GM18508 (cell line): Measurements from ENCODE around the gene RASAL2.
"Not testable (repeated sequence)": the region's sequence is repeated elsewhere in the genome, so short reads cannot be mapped to it uniquely, and the experiment has no call there.

ENCODE experiments used
- ATAC-seq: cut with Tn5 transposase; IDR thresholded peaks from one replicate; pipeline ENCODE4 v1.9.1; 2021; ENCODE audit warnings: moderate number of reproducible peaks; ENCODE audit not compliant: insufficient read depth, unreplicated experiment

The RASAL2 gene

DNA sequence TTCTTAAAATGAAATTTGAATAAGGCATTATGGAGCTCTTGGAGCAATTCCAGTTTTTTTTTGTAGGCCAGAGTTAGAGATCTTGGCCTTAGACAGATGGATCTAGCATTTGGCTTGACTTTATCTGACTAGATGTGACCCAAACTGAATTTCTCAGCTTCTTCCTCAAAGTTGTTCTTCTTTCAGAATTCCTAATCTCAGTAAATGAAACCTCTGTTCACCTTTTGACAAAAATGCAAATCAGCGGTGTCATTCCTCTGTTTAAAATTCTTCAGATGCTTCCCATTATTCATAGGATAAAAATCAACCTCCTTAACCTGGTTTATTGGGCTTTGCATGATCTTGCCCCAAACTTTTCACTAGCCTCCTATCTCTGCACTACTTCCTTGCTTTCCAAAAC lies 177.6 kb downstream of the RASAL2 start:
- ATAC-seq, result no peak

DNA sequence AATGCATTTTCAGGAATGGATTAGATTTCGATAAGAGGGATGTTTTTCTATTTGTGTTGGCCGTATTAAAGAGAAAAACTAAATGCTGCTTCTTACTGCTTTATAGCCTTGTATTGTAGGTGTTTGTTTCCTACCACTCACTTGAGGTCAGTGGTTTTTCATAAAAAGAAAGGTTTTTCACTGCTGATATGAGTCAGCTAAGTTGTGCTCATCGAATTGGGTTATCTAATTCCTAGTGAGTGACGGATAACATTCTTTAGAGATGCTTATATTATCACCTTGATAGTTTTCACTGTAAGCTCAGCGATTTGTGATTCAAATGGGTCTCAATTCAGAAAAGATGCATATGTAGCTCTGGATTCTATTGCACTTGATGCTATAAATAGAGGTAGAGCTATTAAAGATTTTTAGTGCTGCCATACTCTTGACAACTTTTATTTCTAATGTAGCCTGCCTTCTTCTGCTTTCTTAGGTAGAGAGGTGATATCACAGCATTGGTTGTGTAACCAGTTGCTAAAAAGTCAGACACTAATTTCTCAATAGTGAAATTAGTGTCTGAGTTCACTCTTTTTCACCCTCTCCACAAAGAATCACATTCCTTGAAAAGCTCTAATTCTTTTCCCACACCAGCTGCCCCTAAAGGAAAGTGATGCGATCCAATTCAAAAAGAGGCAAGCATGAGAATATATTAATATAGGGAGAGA lies 180.0 kb downstream of the RASAL2 start:
- ATAC-seq, result no peak

DNA sequence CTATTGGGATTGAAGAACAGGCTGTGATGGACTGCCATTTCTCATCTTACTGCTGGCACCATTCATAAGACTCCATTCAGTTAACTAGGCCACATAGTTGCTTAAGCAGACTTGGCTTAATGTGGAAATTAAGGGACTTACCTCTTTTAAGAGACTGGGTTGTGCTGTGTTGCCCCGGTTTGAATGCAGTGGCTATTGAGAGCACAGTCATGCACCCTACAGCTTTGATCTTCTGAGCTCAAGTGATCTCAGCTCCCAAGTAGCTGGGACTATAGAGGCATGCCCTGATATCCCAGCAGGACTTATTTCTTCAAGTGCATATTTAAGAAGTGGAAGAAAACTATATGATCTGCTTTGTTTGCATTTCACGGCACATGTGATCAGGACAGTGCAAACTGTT lies 181.1 kb downstream of the RASAL2 start:
- no peak for ATAC-seq

DNA sequence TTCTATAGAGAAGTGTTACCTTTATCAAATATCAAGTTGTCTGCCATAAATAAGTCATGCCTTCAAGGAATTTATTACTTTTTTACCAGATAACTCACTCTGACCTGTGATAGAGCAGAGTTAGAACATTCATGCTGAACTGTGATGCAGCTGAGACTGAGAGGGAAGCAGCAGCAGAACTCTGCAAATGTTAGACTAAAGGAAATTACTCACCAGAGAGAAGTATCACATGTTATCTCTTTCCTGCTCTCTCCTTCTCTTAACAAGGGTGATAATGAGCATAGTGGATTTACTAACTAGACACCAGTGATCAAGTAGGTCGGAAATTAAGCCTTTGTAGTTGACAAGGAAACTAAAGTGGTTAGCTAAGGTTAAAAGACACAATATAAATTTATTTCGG lies 181.6 kb downstream of the RASAL2 start:
- no peak for ATAC-seq

DNA sequence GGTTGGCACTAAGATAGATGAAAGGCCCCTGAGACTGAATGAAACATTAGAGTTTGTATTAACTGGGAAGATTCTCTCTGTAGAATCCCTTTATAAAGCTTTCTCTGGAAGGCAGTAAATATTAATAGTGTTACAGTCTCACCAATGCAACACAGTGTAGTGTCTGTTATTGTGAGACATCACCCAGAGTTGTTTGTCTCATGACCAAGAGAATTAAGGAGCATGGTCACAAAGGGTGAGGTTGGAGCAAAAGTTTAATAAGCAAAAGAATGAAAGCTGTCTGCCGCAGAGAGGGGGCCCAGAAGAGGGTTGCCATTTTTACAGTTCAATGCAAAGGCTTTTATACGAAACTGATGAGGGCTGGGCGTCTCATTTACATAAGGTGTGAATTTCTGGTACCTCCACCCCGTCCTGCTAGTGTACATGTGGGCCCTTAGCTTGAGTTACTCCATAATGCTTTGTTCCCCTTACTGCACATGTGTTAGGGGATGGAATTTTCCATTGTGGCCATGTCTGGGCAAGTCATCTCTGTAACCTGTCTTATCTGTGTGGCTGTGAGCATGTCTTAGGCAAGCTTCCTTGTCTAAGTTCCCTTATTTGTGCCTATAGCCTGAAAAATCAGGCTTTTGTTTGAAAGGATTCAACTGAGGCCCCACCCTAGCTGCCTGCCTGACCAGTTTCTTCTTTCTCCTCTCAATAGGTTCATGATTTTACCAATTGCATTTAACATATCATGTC lies 184.1 kb downstream of the RASAL2 start:
- ATAC-seq, result no peak

DNA sequence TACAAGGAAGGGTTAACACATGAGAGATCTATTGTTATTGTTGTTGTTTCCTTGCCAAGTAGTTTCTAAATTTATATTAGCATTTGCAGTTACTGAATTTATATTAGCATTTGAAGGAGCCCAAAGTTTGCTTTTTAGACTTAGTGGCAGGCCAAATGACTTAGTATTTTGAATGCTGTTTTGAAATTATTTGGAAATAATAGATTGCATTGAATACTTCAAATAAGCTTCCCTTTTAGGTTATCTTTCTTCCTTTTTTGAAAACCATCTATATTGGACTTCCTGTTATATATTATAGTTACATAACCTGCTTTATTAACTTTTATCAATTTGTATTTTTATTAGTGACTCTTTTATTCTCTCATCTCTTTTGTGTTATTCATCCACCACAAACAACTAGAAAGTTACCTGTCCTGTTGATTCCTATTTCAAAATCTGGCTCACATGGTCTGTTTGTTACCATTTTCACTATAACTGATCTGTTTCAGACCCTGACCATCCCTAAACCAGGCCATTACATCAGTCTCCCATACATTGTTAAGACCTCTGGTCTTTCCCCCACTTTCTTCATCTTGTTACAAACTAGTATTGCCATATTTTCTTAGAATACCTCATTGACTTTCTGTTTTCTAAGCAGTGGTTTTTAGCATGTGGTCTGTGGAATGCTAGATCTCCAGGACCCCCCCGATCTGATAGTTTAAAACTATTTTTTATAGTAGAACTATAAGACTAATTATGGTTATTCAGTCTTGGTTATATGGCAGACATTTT lies 185.2 kb downstream of the RASAL2 start:
- no peak for ATAC-seq

DNA sequence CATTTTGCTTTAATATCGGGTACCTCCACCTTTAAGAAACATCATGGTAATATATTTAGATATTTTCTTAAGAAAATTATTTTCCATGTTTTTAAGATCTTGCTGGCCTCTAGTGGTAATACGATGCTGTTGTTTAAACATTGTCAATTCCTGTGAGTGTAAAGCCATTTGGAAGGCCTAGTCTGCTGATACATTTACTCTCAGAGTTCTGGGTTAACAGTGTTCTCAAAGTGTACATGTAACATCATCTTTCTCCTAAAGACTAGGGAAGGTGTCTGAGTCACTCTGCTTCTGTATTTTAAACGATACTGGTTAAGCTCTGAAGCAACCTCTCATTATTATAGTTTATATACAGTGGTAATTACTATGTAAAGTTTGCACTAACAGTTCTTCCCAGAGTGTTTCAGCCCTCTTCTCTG lies 189.1 kb downstream of the RASAL2 start:
- ATAC-seq, result no peak

DNA sequence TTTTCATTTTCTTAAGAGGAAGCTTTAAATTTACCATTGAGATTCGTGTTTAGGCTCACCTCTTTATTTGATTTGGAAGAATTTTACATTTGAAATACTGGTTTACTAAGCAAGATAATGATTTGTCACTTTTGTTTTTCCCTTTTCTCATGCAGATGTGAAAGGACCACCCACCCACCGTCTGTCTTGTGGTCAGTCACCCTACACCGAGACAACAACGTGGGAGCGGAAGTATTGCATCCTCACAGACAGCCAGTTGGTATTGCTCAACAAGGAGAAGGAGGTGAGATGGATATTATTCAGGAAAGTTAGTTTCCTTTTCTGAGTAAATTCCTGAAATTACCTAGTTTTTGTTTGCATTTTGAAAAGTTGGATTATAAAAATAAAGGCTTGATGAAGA lies 189.5 kb downstream of the RASAL2 start:
- no peak for ATAC-seq

DNA sequence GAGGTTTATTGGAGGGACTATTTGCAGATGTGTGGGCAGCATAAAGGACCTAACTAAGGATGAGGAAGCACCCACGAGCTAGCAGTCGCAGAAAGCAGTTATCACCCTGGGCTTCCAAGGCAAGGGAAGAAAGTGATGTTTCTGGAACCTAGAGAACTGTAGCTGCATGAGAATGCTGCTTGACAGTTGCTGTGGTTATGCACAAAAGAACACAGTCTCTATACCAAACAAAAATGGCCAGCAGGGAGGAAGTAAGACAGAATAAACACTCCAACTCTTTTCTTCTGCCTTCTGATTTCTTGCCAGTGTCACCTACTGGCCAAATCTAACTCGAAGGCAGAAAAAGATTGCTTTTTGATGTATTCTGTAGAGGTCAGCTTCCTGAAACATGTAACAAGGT lies 190.2 kb downstream of the RASAL2 start:
- no peak for ATAC-seq

DNA sequence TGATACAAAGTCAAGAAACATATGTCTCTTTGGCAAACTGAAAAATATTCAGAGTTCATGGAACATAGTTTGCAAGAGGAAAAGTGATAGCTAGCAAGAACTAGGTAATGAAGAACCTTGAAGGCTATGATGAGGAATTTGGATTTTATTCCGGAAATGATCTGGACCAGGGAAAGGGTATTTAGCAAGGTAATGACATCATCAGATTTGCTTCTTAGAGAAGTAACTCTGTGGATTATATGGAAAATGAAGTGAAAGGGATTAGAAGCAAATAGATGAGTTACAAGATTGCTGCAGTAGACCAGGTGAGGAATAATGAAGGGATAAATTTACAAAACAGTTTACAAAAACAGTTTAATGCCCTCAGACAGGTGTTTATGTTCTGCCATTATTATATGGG lies 197.3 kb downstream of the RASAL2 start:
- ATAC-seq, result no peak

DNA sequence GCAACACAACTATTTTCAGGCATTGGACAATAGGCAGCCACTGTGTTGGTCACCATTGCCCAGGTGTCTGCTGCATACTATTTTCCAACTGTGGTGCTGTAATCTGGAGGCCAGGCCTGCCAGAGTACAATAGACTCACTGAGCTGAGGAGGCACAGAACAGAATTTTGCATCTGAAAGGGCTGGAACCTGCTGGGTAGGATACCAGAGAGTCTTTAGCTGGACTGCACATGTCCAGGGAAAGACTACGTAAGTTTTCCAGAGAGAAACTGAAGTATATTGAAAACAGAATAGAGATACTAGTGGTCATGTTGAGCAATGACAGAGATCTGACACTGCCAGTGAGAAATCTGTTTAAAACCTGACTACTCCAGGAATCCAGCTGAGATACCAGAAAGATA lies 200.8 kb downstream of the RASAL2 start:
- ATAC-seq, result no peak

DNA sequence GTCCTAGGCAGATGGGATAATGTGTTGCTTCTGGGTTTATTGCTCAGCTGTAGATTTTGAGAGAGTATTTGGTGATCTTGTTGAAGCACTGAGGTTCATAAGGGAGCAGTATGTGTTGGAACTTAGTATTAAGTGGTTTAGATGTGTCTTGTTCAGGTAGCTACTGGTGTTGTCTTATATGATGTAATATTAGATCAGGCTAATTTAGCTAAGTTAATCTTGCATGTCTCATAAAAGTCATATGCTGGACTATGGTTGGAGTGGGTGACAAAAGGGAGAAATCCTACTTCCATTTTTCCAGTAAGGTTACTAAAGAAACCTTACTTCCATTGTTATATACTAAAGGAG lies 206.4 kb downstream of the RASAL2 start:
- ATAC-seq, result no peak

DNA sequence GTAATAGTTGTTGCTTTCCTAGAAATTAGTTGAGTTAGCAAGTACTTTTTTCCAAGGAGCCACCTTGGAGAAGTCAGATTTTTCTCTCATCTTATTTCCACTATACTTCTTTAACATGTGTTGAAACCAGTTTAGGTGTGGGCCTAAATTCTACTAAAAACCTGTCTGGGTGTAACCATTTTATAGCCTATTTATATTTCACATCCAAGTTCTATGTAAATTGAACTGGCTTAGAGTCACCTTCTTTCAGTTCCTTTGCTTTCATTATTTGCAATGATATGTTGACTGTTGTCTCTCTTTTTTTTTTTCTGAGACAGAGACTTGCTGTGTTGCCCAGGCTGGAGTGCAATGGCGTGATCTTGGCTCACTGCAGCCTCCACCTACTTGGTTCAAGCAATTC lies 207.2 kb downstream of the RASAL2 start:
- ATAC-seq, result no peak

DNA sequence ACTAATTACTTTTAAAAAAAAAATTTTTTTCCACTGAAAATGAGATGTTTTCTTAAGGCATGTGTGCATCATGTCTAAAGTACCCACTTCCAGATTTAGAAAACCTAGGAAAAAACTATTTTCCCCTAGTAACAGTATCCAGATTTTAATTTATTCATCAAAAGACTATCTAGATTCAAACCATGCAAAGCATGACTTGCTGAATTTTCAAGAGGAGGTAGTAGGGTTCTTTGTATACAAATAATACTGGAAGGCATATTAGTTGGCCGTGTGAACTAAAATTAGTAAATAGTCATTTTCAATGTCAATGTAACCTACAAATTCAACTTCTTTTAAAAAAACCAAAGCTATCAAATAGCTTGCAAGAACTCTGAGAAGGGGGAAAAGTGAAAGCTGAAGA lies 213.4 kb downstream of the RASAL2 start:
- ATAC-seq, result no peak

DNA sequence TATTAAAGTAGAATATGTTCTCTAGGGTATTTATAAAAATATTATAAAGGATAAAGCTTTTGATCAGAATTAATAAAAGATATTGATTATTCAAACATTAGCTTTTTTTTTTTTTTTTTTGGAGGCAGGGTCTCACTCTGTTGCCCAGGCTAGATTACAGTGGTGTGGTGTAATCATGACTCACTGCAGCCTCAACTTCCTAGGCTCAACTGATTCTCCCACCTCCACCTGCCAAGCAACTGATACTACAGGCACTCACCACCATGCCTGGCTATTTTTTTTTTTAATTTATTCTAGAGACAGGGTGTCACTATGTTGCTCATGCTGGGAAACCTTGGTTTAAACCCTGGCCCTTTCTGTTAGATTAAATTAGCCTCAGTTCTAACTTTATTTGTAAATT lies 214.5 kb downstream of the RASAL2 start:
- ATAC-seq, result no peak

DNA sequence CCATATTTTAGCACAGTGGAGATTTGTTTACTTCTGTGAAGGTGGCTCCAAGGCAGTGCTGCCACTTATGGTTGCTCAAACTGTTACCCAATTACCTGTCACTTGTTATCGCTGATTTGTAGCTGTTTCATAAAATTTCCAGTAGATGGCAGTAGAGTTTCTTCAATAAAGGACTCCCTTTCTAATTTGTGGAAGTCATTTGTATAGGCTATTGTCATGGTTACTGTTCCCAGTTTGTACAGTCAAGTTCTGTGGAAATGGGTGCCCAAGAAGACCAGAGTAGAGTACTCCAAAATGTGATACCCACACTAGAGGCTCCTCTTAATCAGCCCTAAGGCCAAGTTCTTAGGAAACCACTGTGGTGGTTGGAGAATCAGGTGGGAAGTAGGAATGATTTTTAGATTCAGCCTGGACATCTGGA lies 216.8 kb downstream of the RASAL2 start:
- ATAC-seq, result peak; percentile 68

DNA sequence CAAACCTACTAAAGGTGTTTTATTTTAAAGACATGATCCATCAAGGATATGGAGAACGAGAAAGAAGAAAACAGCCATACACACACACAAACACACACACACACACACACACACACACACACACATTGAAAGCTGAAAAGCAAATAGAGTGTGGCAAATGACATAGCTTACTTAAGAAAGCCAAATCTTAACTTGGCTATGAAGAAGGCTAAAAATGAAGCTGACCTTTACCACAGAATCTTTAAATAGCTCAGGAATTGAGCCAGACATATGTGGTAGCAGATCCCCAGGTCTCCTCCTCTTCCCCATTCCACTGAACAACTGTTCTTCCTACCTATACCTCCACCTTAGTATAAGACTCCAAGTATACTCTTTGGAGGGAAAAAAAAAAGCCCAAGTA lies 217.3 kb downstream of the RASAL2 start:
- no peak for ATAC-seq

DNA sequence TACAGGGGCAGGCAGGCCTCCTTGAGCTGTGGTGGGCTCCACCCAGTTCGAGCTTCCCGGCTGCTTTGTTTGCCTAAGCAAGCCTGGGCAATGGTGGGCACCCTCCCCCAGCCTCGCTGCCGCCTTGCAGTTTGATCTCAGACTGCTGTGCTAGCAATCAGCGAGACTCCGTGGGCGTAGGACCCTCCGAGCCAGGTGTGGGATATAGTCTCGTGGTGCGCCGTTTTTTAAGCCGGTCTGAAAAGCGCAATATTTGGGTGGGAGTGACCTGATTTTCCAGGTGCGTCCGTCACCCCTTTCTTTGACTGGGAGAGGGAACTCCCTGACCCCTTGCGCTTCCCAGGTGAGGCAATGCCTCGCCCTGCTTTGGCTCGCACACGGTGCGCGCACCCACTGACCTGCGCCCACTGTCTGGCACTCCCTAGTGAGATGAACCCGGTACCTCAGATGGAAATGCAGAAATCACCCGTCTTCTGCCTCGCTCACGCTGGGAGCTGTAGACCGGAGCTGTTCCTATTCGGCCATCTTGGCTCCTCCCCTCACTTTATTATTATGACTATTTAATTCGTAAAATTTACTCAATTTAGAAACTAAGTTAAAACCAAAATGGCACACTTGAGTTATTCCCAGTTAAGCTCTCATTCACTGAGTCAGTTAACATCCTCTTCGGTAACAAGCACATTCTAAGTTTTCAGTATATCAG lies 226.5 kb downstream of the RASAL2 start:
- ATAC-seq, result not testable (repeated sequence)

DNA sequence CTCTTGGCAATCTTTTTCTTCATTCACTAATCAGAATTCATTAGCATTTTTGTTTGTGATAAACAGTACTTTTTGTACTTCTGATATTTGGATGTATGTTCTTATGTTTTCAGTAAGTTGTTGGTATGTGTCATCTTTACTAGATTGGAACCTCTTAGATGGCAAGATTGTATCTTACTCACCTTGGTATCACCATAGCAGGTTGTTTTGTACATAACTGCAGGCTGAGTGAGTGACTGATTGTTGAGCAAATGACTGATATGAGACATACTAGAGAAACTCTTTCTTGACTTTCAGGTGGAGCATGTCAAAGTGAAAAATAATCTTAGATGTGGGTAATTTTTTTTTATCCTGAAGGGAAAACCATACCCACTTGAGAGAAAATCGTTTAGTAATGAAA lies 229.2 kb downstream of the RASAL2 start:
- ATAC-seq, result no peak

DNA sequence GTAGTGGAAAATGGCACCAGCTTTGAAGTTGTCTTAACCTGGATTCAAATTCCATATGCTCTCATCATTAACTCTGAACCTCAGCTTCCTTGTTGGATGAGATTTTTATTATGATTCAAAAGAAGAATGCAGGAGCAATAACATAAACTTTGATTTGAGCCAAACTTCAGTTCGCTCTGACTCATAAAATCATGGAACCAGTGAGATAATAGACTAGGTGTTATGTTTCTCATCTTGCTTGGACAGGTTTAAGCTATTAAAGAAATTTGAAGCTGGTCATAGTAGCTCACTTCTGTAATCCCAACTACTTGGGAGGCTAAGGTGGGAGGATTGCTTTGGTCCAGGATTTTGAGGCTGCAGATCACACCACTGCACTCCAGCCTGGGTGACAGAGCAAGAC lies 230.1 kb downstream of the RASAL2 start:
- ATAC-seq, result no peak

DNA sequence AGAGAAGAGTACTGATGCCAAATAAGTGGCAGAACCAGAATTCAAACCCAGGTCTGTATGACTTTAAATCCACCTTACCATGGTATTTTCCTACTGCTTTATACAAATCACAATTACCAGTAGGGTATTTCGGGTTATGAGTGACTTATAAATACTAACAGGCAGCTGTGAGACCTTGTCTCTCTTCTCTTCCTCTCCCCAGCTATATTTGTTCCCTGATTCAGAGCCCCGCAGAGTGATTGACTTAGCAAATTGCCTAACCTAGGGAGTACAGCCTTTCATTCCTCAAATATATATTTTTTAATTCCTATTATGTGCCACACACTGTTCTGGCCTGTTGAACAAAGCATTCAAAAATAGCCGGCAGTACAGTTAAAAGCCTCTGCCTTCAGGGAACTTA lies 234.8 kb downstream of the RASAL2 start:
- no peak for ATAC-seq
